ENCODE results near the gene SDK1. TPM values are rescaled to one million over a fixed set of nuclear protein-coding genes. Genes with fewer than 3 reads are reported as not detected.

The SDK1 gene
- total RNA-seq, 1 donor from 2014 or later: 0.34 TPM

DNA sequence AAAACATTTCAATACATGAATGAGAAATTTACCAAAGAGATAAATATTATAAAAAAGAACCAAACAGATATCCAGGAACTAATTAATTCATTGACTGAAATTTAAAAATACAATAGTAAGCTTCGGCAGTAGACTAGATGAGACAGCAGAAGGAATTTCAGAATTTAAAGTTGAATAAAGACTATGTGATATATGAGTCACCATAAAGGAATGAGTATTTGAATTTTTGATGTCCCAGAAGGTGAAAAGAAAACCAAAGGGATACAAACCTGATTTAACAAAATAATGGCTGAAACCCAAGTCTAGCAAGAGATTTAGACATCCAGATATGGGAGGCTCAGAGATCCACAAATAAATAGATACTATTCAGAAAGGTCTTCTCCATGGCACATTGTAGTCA, 757.1 kb downstream of the SDK1 start:
- intact Hi-C loops (cut with micrococcal nuclease): no loop called here

DNA sequence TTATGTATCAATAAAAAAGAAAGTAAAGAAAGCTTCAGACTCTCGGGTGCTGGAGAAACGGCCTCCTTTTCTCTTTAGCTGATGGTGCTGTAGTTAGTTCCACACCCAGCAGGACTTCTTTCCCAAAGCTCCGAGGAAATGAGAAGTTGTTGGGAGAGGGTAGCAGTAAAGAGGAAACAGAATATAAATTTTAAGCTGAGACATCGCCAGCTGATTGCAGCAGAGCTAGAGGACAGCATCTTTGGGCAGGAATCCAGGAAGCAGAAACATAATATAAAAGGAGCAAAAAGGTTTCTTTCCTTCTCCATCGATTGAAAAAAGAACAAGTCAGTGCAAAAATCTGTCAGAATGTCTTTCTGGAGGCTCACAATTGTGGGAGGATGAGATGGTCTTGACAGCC, 764.1 kb downstream of the SDK1 start:
- intact Hi-C loops (cut with micrococcal nuclease): no loop called here

DNA sequence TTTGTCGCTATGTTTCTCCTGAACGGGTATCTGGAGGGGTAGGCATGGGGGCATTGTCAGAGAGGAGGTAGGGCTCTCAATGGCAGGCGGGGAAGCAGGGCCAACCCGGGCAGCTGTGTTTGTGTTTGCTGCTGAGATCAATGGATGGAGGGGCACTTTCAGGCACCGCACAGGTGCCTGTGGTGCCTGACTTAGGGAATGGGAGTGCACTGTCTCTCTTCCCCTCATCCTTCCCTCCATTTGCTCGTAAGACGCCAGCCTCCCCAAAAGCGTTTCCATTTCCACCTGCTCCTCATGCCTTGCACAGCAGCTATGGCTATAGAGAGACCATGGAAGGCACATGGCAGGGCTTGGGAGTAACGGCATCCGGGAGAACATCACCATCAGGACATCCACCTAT, 765.2 kb downstream of the SDK1 start:
- intact Hi-C loops (cut with micrococcal nuclease): no loop called here

DNA sequence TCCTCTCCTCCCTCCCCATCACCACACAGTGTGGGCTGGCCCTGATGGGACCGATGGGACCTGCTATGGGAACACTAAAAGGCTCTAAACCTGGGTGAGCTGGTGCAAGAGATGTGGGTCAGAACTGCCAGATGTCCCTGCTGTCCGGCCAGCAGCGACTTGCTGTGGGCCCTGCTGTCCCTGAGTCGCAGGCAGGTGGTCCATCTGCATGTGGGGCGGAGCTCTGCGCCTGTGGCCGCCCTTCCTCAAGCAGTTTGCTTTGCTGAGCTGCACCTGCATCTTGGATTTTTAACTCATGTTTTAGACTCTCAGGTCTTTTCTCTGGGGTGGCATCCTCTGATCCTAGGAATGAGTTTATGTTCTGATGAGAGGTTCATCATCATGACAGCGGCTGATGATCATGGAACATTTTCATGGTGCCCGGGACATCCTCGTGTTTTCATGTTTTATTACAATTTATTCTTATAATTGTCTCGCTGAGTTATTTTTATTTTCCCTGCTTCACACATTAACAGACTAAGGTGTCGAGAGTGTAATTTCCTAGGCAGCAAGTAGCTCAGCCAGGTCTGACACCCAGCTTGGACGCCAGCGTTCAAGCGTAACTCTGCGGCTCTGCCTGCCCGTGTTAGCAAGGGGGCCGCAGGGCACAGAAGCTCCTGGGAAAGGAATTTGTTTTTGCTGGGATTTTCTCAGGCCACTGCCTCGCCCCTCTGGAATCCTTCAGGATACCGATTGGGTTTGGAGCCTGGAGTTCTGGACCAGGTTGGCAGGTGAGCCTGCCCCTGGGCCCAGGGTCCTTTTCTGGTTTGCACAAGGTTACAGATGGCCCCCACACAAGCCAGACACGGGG, 765.8 kb downstream of the SDK1 start:
- intact Hi-C loops (cut with micrococcal nuclease): no loop called here

DNA sequence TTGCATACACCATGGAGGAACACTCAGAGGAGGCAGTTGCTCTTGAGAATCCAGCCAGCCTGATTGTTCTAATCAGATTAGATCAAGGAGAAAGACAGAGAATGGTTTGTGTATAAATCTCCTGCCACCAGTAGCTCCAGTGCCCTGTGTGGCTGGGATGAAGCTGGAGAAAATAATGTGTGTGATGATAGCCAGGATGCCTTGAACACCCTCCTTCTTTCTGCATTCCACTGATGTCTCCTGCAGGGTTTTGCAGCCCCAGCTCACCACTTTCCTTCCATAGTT, 766.4 kb downstream of the SDK1 start:
- intact Hi-C loops (cut with micrococcal nuclease): no loop called here

DNA sequence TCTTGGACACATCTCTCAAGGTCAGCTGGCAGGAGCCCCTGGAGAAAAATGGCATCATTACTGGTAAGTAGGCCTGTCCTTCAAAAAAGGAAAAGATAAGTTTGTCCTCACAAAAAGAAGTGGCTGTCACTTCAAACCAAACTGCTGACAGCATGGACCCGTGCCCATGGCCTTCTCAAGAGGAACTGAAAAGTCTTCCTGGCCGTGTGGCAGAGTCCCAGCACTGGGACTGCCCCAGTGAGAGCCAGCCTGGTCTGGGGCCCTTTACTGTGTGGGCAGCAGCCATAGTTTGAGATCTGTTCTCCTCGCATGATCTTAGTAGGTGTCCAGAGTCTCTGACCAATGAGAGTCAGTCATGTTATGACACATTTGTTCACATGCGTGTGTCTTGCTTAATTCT, 766.8 kb downstream of the SDK1 start:
- intact Hi-C loops (cut with micrococcal nuclease): no loop called here

DNA sequence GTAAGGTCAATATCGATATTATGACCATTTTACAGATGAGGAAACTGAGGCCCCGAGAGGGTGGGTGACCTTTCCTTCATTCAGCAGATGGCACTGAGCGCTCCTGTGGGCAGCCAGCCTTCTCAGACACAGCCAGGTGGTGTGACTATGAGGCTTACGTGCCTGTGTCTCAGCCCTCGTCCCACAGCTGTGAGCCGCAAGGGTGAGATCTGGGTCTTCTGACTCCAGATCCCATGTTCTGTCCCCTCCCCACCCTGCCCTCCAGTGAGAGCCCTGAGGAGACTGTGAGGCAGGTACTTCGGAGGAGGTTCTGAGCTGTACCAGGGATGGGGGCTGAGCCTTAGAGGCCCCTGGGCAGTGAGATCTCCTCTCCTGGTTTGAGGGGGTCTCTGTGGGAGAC, 767.2 kb downstream of the SDK1 start:
- intact Hi-C loops (cut with micrococcal nuclease): no loop called here

DNA sequence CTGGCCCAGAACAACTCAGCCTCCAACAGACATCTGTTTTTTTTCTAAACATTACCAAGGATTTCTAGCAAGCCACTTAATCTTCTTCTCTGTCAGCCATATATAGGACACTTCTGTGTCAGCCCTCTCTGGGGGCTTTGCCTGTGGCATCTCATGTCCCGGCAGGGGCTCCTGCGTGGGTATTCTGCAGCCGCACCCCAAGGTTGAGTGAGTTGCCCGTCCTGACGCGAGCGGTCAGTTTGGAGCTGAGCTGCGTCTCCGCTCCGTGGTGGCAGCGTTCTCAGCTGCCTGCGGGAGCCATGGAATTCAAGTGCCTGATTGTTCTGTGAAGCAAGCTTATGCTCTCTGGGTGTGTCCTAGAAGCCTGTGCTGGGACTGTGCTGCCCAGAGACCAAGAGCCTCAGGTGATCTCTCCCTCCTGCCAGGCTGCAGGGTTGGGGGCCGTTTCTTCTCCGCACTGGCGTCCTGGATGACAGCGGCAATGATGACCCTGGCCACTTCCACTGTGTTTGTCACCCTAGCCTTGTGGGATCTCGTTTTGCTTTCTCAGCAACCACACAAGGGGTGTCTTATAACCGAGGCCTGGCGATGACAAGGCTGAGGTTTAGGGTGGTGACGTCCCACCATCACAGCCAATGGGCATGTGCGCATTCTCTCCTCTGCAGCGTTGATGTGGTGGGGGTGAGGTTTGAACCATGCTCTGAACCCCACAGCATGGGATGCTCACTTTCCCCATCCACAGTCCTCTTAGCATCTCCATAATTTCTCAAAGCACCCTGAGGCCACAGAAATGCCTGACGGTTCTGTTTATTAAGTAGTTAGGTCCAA, 768.4 kb downstream of the SDK1 start:
- intact Hi-C loops (cut with micrococcal nuclease): no loop called here

DNA sequence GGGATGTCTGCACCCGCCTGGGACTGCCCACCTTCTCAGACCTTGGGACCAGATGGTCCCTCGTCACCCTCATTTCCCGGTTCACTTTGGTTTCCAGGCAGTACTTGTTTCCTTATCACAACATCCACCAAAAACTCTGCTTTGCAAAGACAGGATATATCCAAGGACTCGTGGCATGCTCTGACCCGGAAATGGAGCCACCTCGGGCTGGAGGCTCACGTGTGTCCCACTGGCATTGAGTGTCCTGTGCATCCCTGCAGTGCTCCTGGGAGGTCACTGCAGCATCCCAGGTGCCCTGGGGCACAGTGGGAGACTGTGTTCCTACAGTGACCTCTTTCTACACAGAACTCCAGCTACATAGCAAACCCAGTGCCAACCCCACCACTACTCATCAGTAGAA, 769.2 kb downstream of the SDK1 start:
- intact Hi-C loops (cut with micrococcal nuclease): no loop called here

DNA sequence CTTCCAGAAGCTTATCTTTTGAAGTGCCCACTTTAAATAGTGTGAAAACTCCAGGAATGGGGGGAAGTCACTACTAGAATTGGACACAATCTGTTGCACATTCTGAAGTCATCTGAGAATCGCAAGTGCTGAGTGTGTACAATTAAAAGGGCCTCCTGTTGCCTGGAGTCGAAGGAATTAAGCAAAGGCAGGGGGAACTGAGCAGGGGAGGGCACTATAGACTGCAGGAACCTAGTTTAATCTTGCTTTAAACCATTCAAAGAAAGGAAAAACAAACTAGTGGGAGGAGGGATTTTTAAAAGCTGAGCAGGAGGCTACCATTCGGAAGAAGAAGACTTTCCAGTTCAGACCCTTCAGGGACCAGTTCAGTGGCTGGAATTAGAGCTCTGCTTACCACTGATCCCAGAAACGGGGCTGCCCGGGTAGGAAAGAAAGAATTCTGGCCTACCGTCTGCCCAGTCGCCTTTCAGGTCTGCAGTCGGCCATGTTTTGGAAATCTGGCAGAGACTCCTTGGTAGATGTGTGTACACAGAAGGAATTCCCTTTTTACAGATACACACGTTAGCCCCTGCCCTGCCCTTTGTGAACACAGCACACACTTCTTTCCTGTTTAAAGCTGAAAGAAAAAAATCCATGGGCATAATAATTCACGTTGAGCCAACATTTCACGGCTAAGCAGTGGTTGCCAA, 770.5 kb downstream of the SDK1 start:
- intact Hi-C loops (cut with micrococcal nuclease): no loop called here

DNA sequence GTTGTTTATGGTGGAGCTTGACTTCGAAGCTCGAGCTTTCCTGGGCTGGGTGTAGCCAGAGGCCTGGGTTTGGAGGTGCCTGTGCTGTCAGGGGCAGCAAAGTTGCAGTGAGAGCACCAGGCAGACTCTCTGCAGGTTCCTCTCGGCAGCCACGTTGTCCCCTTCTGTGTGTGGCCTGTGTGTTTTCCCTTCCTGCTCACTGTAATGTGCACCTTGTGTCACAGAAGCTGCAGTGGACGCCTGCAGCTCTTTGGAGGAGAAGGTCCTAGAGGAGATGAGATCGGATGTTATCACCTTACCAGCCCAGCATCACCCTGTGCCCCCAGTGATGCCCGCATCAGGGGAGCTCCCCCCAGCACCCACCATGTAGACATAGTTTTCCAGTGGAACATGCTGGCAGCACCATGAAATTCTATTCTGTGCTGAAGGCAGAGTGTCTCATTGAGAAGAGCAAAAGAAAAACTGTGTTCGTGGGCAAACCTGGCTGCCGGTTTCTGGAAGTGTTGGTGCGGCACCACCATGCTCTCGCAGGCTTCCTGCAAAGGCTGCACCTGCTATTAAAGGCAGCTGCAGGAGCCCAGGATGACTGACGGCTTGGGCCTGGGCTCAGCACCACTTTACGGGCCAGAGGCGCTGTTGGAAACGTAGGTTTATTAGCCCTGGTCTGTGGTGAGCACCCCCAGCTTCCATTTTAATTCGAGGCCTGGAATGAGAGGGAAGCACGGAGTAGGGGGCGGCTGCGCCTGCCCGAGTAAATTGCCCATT, 771.3 kb downstream of the SDK1 start:
- intact Hi-C loops (cut with micrococcal nuclease): no loop called here

DNA sequence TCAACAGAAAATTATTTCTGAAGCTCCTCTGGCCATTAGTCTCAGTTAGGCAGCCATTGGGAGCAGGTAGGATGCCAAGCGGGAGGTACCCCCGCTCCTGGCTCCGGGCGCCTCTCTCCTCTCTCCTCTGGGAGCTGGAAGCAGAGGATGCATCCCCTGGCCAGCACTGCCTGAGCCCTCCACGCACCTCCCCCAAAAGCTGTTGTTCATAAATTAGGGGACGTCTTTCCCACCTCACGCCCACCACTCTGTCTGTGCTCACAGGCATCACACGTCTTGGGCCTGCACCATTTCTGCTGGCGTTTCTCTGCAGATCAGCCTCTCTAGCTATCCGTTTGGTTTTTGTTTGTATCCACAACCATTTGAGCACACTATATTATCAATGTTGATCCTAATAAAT, 772.0 kb downstream of the SDK1 start:
- intact Hi-C loops (cut with micrococcal nuclease): no loop called here

DNA sequence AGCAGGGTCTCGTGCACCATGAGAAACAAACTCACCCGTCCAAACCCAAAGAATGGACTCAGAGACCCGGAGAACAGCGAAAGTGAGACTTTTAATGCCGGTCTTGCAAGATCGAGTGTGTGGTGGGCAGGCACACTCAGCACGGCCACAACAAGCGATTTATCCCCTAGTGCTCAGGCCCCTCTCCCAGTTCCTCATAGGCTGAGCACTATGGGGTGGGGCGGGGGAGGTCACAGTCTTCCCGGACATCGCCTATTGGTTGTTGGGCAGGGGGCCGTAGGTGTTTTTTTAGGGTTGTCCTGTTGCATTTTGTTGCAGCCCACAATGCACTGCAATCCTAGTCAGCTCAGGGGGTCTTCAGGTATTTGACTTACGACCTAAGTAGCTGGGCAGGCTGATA, 772.7 kb downstream of the SDK1 start:
- intact Hi-C loops (cut with micrococcal nuclease): no loop called here

DNA sequence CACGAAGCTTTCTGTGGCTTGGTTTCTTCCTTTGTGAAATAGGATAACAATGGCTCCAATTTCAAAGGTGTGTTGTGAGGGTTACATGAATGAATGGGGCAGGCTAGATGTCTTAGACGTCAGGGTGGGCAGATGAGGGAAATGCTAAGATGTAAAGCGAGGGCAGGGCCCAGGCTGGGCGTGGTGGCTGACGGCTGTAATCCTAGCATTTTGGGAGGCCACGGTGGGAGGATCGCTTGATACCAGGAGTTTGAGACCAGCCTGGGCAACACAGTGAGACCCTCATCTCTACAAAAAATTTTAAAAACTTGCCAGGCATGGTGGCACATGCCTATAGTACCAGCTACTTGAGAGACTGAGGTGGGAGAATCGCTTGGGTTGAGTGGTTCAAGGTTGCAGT, 773.4 kb downstream of the SDK1 start:
- intact Hi-C loops (cut with micrococcal nuclease): no loop called here

DNA sequence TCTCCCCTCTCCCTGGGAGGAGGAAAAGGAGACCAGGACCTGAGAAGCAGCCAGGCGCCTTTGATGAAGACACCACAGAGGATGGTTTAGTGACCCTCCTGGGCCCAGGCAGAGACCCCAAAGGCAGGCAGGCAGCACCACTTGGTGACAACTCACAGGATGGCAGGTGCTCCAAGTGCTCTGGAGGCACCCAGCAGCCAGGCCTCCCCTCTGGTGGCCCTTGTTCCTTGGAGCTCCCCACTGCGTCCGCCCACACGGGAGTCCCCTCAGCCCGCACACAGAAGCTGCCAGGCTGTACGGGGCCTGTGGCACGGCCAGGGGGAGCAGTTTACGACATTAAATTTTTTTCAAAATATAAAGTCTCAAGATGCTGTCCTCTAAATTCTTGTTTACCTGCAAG, 773.9 kb downstream of the SDK1 start:
- intact Hi-C loops (cut with micrococcal nuclease): no loop called here

DNA sequence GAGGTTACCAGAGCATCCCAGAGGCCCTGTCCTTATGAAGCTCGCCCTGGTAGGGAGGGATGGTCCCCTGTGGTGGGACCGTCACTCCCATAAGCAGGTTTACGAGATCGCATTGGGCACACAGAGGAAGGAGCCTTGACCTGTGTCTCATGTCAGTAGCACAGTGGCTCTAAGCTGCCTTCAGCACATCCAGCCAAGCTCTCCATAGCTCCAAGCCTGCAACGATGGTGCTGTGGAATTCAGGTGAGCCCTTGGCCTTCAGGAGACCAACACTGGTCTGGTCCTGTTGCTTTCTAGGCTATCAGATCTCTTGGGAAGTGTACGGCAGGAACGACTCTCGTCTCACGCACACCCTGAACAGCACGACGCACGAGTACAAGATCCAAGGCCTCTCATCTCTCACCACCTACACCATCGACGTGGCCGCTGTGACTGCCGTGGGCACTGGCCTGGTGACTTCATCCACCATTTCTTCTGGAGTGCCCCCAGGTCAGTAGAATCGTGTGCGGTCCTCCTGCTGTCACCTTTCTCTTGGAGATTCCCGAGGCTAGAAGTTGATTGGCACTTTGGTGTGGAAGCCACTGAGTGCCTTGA, 775.7 kb downstream of the SDK1 start:
- intact Hi-C loops (cut with micrococcal nuclease): no loop called here

DNA sequence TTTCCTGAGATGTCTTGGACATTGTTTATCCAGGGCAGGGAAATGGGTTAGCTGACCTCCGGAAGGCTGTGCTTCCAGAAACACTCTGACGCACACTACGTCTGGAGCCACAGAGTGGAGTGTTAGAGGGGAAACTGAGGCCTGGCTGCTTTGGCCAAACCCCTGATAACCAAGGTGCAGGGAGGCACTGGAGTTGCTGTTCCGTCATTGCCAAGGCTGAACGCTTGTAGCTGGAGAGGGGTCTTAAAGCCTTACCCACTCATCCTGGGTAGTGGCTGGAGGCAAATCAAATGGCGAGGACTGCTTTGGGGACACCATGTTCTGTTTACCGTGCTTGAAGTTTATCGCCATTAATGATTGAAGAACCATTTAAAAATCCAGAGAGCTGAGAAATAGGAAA, 776.9 kb downstream of the SDK1 start:
- intact Hi-C loops (cut with micrococcal nuclease): no loop called here

DNA sequence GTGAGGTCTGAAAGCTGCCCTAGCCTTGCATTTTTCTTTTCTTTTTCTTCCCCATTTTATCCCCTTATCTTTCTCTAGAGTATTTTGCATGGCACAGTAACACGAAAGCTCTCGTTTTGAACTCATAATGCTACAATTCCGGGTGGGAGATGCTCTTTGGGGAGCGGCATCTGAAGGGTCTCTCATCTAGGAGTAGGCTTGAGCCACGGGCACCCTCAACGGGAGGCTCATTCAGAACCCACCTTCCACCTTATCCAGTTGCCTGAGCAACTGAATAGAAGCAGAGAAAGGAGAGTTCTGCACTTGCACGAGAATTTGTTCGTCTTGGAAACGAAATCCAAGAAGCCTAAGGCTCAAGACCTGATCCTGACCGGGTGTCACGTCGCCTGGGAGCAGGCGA, 777.5 kb downstream of the SDK1 start:
- intact Hi-C loops (cut with micrococcal nuclease): no loop called here

DNA sequence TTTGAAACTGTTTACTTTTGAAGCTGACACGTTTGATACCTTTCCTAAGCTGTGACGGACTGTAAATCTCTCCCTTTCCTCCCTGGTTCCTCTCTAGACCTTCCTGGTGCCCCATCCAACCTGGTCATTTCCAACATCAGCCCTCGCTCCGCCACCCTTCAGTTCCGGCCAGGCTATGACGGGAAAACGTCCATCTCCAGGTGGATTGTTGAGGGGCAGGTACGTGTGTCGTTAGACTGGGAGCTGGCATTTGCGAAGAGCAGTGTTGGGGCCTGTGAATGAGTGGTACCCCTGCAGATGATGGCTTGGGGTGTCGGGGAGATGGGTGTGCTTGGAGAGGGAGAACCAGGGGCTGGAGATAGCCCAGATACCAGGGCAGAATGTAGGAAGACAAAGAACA, 778.3 kb downstream of the SDK1 start:
- intact Hi-C loops (cut with micrococcal nuclease): no loop called here

DNA sequence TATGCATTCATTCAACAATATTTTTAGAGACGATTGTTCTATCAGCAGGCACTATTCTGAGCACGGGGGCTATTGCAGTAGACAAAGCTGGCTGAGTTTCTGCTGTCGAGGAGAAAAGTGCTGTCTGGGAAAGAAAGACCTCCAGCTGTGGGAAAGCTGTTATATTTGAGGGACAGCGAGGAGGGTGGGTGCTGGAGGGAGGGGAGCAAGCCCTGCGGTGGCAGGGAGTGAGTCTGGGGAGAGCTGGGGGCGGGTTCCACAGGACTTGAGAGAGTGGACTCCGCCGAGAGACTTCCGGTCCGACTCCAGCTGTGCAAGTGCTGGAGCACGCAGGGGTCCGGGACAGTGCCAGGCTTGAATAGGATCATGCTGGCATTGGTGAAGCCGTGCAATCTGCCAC, 778.9 kb downstream of the SDK1 start:
- intact Hi-C loops (cut with micrococcal nuclease): no loop called here

DNA sequence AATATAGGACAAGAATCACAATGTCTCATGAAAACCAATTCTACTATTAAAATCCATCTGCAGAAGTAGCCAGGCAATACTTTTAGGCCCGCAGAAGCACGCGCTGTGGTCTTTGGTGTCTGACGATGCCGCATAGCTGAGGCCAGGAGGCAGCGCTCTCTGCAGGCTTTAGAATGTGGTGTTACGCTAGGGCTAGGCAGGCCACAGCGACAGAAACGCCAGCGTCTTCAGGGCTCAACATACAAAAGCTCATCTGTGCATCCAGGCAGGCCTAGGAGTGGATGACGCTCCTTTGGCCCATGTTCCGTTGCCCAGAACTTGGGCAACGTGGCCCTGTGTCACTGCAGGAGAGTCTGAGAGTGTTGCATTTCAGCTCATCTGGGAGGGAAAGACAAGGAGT, 779.9 kb downstream of the SDK1 start:
- intact Hi-C loops (cut with micrococcal nuclease): no loop called here
